ENCODE results near the gene XYLT1. TPM values are rescaled to one million over a fixed set of nuclear protein-coding genes. Genes with fewer than 3 reads are reported as not detected.

XYLT1 gene
- total RNA-seq, 6 experiments from 2014 or later = 22.0 to 51.1 (median 27.5) TPM

DNA sequence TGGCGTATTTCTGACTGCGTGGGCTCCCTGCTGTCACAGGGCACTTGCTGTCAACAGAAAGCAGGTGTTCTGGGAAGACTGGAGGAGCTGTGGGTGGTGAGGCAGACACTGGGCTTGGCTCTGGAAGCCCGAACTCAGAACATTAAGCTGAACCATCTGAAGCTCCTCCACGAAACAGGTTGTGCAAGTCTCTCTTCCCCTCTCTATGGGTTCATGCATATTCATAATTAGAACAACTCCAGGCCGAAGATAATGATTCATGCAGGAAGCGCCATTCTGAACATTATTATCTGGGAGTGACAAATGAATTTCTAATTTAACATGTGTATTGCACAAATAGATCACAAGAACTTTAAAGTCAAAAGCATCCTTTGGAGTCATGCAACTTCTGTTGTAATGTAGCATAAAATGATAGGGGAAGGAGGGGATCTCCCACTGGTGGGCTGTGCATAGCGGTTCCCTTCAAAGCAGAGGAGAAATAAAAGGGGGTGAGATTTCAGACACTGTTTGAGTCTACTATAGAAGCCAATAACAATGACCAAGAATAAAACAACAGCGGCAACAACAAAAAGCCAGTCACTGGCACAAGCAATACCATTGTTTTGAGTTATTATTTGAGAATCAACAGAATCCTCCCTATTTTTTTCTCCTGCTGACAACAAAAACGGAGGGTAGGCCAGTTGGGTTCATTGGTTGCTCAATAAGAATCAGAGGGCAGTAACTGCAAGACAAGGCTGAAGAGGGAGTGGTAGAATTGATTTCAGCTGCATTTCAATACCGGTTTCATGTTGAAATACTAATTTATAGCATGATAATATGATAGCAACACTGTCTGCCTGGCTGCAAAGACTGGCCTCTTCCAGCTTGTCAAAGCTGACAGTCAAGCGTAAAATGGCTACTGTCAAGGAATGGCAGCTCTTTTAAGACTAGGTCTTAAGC lies 407.3 kb downstream of the XYLT1 start:
- H3K9me3 Mint-ChIP-seq = peaks cover 6% of the 10 kb centered on the region

DNA sequence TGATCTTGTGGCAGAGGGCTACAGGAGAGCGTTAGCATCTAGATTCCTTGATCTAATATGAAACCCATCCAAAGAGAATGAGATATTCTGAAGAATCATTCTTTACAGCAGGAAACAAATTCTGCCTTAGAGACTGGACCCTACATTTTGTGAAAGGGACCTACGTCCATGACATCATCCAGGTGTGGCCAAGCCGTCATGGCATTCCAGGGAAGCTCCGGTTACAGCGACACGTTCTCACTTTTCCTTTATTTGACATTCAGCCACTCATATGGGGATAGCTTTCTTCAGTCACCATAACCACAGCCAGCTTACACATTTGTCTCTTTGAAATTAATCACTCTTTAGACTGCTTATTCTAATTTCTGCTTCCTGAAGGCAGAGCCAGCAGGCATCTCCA lies 408.1 kb downstream of the XYLT1 start:
- H3K27ac Mint-ChIP-seq = no peak overlapping the region
- TF ChIP-seq, protein P1, sequence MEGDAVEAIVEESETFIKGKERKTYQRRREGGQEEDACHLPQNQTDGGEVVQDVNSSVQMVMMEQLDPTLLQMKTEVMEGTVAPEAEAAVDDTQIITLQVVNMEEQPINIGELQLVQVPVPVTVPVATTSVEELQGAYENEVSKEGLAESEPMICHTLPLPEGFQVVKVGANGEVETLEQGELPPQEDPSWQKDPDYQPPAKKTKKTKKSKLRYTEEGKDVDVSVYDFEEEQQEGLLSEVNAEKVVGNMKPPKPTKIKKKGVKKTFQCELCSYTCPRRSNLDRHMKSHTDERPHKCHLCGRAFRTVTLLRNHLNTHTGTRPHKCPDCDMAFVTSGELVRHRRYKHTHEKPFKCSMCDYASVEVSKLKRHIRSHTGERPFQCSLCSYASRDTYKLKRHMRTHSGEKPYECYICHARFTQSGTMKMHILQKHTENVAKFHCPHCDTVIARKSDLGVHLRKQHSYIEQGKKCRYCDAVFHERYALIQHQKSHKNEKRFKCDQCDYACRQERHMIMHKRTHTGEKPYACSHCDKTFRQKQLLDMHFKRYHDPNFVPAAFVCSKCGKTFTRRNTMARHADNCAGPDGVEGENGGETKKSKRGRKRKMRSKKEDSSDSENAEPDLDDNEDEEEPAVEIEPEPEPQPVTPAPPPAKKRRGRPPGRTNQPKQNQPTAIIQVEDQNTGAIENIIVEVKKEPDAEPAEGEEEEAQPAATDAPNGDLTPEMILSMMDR (IDR thresholded peaks at IDR 0.05) = no peak
- no peaks in the 10 kb centered on the region for H3K36me3 Mint-ChIP-seq (ENCODE audit: low read depth)

More for the DNA sequence above, 407.3 kb downstream of the XYLT1 start:
- peaks cover under 1% of the 10 kb centered on the region; the same call in 1 of the 2 replicates for H3K27me3 Mint-ChIP-seq (ENCODE audit: insufficient read depth)
- no peak overlapping the region for H3K4me3 Mint-ChIP-seq
- H3K4me1 Mint-ChIP-seq (ENCODE audit: low read depth) = no peaks in the 10 kb centered on the region
- TF ChIP-seq, protein P1 (IDR thresholded peaks at IDR 0.05) = no peak
- no peak overlapping the region for H3K27ac Mint-ChIP-seq
- DNase-seq = no peak
- H3K36me3 Mint-ChIP-seq (ENCODE audit: low read depth) = no peaks in the 10 kb centered on the region

DNA sequence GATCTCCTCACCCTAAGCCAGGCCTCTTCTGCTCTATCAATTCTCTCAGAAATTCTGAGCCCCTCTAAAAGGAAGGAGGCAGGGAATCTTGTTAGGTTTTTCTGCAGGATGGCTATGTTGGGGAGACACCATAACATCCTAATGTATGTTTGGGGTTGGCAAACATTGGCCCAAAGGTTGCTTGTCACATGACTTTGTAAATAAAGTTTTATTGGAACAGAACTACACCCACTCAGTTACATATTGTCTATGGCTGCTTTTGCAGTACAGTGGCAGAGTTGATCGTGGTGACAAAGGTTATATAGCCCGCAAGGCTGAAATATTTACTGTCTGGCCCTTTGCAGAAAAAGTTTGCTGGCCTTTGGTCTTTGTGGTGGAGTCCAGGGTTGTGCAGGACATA lies 409.4 kb downstream of the XYLT1 start:
- TF ChIP-seq, protein P1 (IDR thresholded peaks at IDR 0.05) = no peak
- peaks cover 13% of the 10 kb centered on the region for H3K9me3 Mint-ChIP-seq
- H3K4me1 Mint-ChIP-seq (ENCODE audit: low read depth) = no peaks in the 10 kb centered on the region
- DNase-seq = no peak
- H3K27ac Mint-ChIP-seq = no peak overlapping the region
- H3K27me3 Mint-ChIP-seq (ENCODE audit: insufficient read depth) = no peaks in the 10 kb centered on the region; the same call in 1 of the 2 replicates
- H3K4me3 Mint-ChIP-seq = no peak overlapping the region
- no peaks in the 10 kb centered on the region for H3K36me3 Mint-ChIP-seq (ENCODE audit: low read depth)

More for the DNA sequence above, 408.1 kb downstream of the XYLT1 start:
- Mint-ChIP-seq H3K27me3 (ENCODE audit: insufficient read depth) (no peaks in the 10 kb centered on the region; the same call in 1 of the 2 replicates), H3K4me3 (no peak overlapping the region), H3K9me3 (peaks cover 11% of the 10 kb centered on the region), H3K4me1 (ENCODE audit: low read depth) (no peaks in the 10 kb centered on the region)
- no peak for DNase-seq

DNA sequence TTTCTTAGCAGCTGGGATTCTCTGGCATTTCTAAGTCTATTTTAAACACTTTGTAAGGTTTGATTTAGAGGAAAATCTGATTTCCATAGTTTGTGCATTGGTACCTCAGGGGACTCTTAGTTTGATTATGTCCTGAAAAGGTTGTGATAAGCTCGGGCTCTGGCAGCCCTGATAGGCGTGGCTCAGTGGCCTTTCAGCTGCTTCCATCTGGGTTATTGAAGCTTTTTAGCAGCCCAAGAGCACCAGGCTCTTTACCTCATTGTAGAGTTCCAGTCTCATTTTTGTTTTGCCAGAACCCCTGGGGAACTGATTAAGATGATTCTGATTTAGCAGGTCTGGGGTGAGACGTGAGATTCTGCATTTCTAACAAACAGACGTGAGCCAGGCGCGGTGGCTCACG lies 412.3 kb downstream of the XYLT1 start:
- H3K27ac Mint-ChIP-seq = no peak overlapping the region
- H3K36me3 Mint-ChIP-seq (ENCODE audit: low read depth) = no peaks in the 10 kb centered on the region
- TF ChIP-seq, protein P1 (IDR thresholded peaks at IDR 0.05) = no peak
- H3K4me1 Mint-ChIP-seq (ENCODE audit: low read depth) = no peaks in the 10 kb centered on the region
- peaks cover 17% of the 10 kb centered on the region for H3K9me3 Mint-ChIP-seq
- DNase-seq = no peak
- no peaks in the 10 kb centered on the region; the same call in 1 of the 2 replicates for H3K27me3 Mint-ChIP-seq (ENCODE audit: insufficient read depth)
- H3K4me3 Mint-ChIP-seq = no peak overlapping the region

DNA sequence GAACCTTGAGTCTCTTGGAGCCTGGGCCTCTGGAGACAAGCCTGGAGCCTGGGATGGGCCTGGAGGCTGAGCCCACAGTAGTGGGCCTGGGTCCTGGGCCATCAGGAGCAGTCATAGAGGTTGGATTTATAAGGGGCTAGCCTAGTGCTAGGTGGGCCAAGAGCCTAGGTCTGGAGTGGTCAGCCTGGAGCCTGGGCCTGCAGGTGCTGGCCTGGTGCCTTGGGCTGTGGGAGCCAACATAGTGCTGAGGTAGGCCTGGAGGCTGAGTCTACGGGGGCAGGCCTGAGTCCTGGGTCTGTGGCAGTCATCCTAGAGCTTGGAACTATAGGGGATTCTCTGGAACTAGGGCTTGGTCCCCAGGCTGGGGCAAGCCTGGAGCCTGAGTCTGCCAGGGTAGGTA lies 414.1 kb downstream of the XYLT1 start:
- no peak overlapping the region for H3K27ac Mint-ChIP-seq
- TF ChIP-seq, protein P1 (IDR thresholded peaks at IDR 0.05) = no peak
- no peaks in the 10 kb centered on the region; the same call in 1 of the 2 replicates for H3K27me3 Mint-ChIP-seq (ENCODE audit: insufficient read depth)
- H3K9me3 Mint-ChIP-seq = peaks cover 12% of the 10 kb centered on the region; the same call in 1 of the 2 replicates
- DNase-seq = no peak
- no peaks in the 10 kb centered on the region for H3K4me1 Mint-ChIP-seq (ENCODE audit: low read depth)
- H3K36me3 Mint-ChIP-seq (ENCODE audit: low read depth) = no peaks in the 10 kb centered on the region
- H3K4me3 Mint-ChIP-seq = no peak overlapping the region

All from HFFc6 (cell line).